MCF 10A (cell line): ENCODE data around the gene OTUB2. TPM values are rescaled to one million over a fixed set of nuclear protein-coding genes. Genes with fewer than 3 reads are reported as not detected.

Experiments
- BruUV-seq: library from RNA; stranded (reverse); fragments of 400-500 nt; replicated peaks from 2 replicates; lab custom pipeline; 2021; lab: Mats Ljungman, UMichigan
- CTCF ChIA-PET: fragments of 300-600 bp; sonication (Branson Sonifier 250); formaldehyde crosslinking; extraction: SDS; loops from one replicate; lab custom pipeline; 2021; ENCODE audit warnings: antibody characterized with exemption, inconsistent platforms; lab: Yijun Ruan, JAX
- POLR2A ChIA-PET: fragments of 300-600, 350-650 bp; sonication (Branson Sonifier 250); formaldehyde crosslinking; extraction: SDS; loops from one replicate; lab custom pipeline; 2020; ENCODE audit warnings: antibody characterized with exemption, inconsistent platforms; lab: Yijun Ruan, JAX
- DNase-seq: peaks from one replicate; pipeline ENCODE4 v3.0.0-alpha.2; 2018; ENCODE audit not compliant: unreplicated experiment
- H3K27ac Mint-ChIP-seq: one replicate; pipeline ENCODE4 v1.8.0; 2022; ENCODE audit warnings: mild to moderate bottlenecking, low read depth, mixed read lengths; ENCODE audit not compliant: unreplicated experiment
- H3K27me3 Mint-ChIP-seq: one replicate; pipeline ENCODE4 v1.8.0; 2022; ENCODE audit warnings: mixed read lengths; ENCODE audit not compliant: insufficient read depth, unreplicated experiment
- H3K36me3 Mint-ChIP-seq: one replicate; pipeline ENCODE4 v1.8.0; 2022; ENCODE audit warnings: mild to moderate bottlenecking, moderate library complexity, mixed read lengths; ENCODE audit not compliant: insufficient read depth, unreplicated experiment
- H3K4me1 Mint-ChIP-seq: one replicate; pipeline ENCODE4 v1.8.0; 2022; ENCODE audit warnings: mixed read lengths; ENCODE audit not compliant: insufficient read depth, unreplicated experiment
- H3K4me3 Mint-ChIP-seq: one replicate; pipeline ENCODE4 v1.8.0; 2022; ENCODE audit warnings: mild to moderate bottlenecking, moderate library complexity, mixed read lengths; ENCODE audit not compliant: unreplicated experiment
- H3K9me3 Mint-ChIP-seq: one replicate; pipeline ENCODE4 v1.8.0; 2022; ENCODE audit warnings: mixed read lengths; ENCODE audit not compliant: unreplicated experiment
- intact Hi-C: fragments of 100-400 bp; cut with micrococcal nuclease; formaldehyde crosslinking; loops from 2 replicates; pipeline ENCODE4 v1.14.1; 2022
- total RNA-seq: library from RNA; stranded (reverse); gene quantifications from 2 replicates; pipeline ENCODE4 v1.2.3, GENCODE V29; 2022
- TF ChIP-seq, protein P1 (sequence below): fragments of 200-600 bp; IDR thresholded peaks from one replicate; pipeline ENCODE4 v1.8.0; 2022; ENCODE audit warnings: antibody characterized with exemption, mild to moderate bottlenecking; ENCODE audit not compliant: unreplicated experiment

The OTUB2 gene
- total RNA-seq, 1 experiment from 2014 or later = 1.2 TPM

DNA sequence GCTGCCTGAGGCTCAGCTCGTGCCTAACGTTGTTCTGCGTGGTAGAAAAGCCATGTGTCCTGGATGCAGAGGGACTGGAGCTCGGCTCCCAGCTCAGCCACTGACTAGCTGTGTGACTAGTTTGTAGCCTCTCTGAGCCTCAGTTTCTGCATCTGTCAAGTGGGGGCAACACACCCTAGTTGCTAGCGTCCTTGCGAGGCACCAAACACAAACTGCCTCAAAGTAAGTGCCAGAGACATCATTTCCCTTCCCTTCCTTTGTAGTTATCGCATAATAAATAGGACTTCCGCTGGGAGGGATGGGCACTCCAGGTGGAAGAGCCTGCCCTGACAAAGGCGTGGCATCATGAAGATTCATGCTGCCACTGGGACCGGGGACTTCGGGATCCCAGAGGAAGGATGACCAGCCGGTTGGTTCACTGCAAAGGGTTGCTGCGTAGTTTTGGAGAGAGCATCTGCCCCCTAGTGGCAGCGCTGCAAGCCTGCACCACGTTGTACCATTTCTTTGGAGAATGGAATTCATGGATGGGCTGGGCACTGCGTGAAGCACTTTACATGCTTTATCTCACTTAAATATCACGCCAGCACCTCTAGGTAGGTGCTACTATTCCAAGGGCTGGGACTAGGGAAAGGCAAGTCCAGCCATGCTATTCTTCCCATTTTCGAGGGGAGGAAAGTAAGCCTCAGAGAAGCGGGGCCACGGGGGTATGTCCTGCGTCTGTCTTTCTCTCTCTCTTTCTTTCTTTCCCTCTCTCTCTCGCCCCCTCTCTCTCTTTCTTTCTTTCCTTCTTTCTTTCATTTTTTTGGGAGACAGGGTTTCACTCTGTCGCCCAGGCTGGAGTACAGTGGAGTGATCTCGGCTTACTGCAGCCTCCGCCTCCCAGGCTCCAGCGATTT lies 24.4 kb upstream of the OTUB2 start:
- no peak overlapping the region for H3K27ac Mint-ChIP-seq
- POLR2A ChIA-PET = interaction anchor here (0.7 kb wide), 1 partner anchor 39 kb away, joined by 3 read pairs; no protein-coding TSS in a partner anchor
- H3K4me3 Mint-ChIP-seq = no peak overlapping the region
- intact Hi-C loops = loop anchor here (1.0 to 2.0 kb wide), 2 partner anchors 62 to 347 kb away; no protein-coding TSS in a partner anchor
- H3K36me3 Mint-ChIP-seq = no peaks in the 10 kb centered on the region
- TF ChIP-seq, protein P1, sequence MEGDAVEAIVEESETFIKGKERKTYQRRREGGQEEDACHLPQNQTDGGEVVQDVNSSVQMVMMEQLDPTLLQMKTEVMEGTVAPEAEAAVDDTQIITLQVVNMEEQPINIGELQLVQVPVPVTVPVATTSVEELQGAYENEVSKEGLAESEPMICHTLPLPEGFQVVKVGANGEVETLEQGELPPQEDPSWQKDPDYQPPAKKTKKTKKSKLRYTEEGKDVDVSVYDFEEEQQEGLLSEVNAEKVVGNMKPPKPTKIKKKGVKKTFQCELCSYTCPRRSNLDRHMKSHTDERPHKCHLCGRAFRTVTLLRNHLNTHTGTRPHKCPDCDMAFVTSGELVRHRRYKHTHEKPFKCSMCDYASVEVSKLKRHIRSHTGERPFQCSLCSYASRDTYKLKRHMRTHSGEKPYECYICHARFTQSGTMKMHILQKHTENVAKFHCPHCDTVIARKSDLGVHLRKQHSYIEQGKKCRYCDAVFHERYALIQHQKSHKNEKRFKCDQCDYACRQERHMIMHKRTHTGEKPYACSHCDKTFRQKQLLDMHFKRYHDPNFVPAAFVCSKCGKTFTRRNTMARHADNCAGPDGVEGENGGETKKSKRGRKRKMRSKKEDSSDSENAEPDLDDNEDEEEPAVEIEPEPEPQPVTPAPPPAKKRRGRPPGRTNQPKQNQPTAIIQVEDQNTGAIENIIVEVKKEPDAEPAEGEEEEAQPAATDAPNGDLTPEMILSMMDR = peak; percentile 88
- no TSS peak for BruUV-seq
- peak; percentile 63 for DNase-seq
- H3K9me3 Mint-ChIP-seq = no peaks in the 10 kb centered on the region
- CTCF ChIA-PET = interaction anchor here (0.6 to 4.1 kb wide), 30 partner anchors 10 to 1857 kb away, joined by 3 to 29 read pairs (median 4); no protein-coding TSS in a partner anchor
- H3K27me3 Mint-ChIP-seq = peaks cover 12% of the 10 kb centered on the region
- peaks cover 5% of the 10 kb centered on the region for H3K4me1 Mint-ChIP-seq

DNA sequence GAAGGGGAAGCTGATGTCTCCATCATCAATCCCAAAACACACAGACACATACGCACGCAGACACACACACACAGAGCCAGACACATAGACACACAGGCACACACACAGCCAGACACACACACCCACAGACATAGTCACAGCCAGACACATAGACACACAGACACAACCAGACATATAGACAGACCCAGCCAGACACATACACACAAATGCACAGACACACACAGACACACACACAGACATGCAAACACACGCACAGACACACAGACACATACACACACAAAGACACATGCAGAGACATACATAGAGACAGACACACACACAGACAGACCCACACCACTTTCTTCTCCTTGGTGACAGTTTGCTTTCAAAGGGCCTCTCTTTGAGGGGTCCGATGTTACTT lies 22.7 kb upstream of the OTUB2 start:
- Mint-ChIP-seq H3K9me3 (no peaks in the 10 kb centered on the region), H3K4me3 (no peak overlapping the region), H3K27me3 (peaks cover 12% of the 10 kb centered on the region), H3K36me3 (no peaks in the 10 kb centered on the region), H3K4me1 (peaks cover 5% of the 10 kb centered on the region), H3K27ac (no peak overlapping the region)
- BruUV-seq = no TSS peak
- ChIA-PET CTCF (interaction anchor here (0.6 to 4.1 kb wide), 5 partner anchors 18 to 1322 kb away, joined by 3 to 18 read pairs (median 3); no protein-coding TSS in a partner anchor), POLR2A (interaction anchor here (0.8 kb wide), 1 partner anchor 66 kb away, joined by 4 read pairs; no protein-coding TSS in a partner anchor)
- TF ChIP-seq, protein P1 = no peak
- no peak for DNase-seq
- intact Hi-C loops = no loop called here

DNA sequence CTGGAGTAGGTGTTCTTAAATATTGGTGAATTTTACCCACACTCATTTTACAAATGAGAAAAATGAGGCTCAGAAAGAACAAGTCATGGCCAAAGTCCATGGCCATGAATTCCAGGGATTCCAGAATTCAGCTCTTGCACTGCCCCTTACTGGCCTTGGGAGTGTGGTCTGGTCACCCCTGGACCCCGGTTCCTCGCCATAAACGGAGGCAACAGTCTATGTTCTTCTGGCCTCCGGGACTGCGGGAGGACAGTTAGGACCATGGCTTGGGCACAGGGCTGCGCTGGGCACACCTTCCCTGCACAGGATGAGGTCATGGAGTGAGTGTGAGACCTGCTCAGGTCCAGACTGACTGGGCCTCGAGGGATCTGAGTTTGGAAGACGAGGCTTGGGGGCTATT lies 22.1 kb upstream of the OTUB2 start:
- DNase-seq = no peak
- BruUV-seq = no TSS peak
- H3K9me3 Mint-ChIP-seq = no peaks in the 10 kb centered on the region
- no peak overlapping the region for H3K27ac Mint-ChIP-seq
- H3K4me1 Mint-ChIP-seq = peaks cover 5% of the 10 kb centered on the region
- TF ChIP-seq, protein P1 = no peak
- intact Hi-C loops = no loop called here
- POLR2A ChIA-PET = interaction anchor here (0.8 kb wide), 1 partner anchor 67 kb away, joined by 4 read pairs; no protein-coding TSS in a partner anchor
- peaks cover 12% of the 10 kb centered on the region for H3K27me3 Mint-ChIP-seq
- no peaks in the 10 kb centered on the region for H3K36me3 Mint-ChIP-seq
- no peak overlapping the region for H3K4me3 Mint-ChIP-seq
- CTCF ChIA-PET = interaction anchor here (0.6 to 4.1 kb wide), 6 partner anchors 11 to 870 kb away, joined by 3 to 18 read pairs (median 3); no protein-coding TSS in a partner anchor
